ENCODE measurements around the gene ALDH3B2. TPM values are rescaled to one million over a fixed set of nuclear protein-coding genes. Genes with fewer than 3 reads are reported as not detected.

The ALDH3B2 gene
- total RNA-seq, 1 experiment from 2014 or later = 0.13 TPM

DNA sequence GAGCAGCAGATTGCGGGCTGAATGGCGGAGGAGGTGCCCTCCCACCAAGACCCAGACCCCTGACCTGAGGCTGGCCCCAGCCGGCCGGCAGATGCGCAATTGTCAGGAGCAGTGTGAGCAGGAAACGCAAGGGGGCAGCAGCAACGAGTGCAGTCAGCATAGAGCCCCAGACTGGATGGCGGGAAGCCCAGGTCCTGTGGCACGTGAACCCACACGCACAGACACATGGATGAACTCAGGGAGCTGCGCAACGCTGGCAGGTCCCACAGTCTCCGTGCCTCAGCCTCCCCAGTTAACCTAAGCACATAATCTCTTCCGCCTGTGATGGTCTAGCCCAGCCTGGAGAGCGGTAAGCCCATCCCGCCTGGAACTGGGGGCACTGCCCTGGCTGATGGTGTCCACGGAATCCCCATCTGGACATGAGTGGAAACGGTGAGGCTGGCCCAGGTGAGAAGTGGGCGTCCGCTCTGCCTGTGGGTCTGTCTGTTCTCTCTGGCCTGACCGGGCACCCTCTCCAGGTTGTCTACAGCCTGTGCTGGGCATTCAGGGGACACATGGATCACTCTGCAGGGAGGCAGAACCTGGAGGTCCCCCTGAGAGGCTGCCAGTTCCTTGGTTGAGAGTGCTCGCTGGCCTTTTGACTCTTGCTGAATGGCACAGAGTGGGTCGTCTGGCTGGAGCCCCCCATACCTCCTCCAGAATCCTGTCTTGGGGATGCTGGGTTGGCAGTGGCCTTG is 34.2 kb downstream of the ALDH3B2 start (continued):
- TF ChIP-seq HMGXB4 (CRISPR knock-in tag; IDR thresholded peaks at IDR 0.05) (no peak), RELA (CRISPR knock-in tag; IDR thresholded peaks at IDR 0.05; ENCODE audit: borderline replicate concordance) (peak; percentile 97), JUN (CRISPR knock-in tag; IDR thresholded peaks at IDR 0.05) (peak; percentile 97), ZNF232 (CRISPR knock-in tag; IDR thresholded peaks at IDR 0.05) (peak; percentile 96), ATF3 (CRISPR knock-in tag; conservative IDR thresholded peaks at IDR 0.05) (peak; percentile 92), ELF4 (CRISPR knock-in tag; IDR thresholded peaks at IDR 0.05; ENCODE audit: low read depth) (no peak), EMX1 (CRISPR knock-in tag; IDR thresholded peaks at IDR 0.05) (no peak), ATF1 (CRISPR knock-in tag; IDR thresholded peaks at IDR 0.05) (no peak), MLX (CRISPR knock-in tag; IDR thresholded peaks at IDR 0.05) (no peak), SP1 (CRISPR knock-in tag; conservative IDR thresholded peaks at IDR 0.05) (0 out of 2 replicates have a peak, but pooled peaks have one; percentile 51), ZNF263 (CRISPR knock-in tag; IDR thresholded peaks at IDR 0.05; ENCODE audit: low read depth) (no peak), FOXP1 (CRISPR knock-in tag; IDR thresholded peaks at IDR 0.05; ENCODE audit: borderline replicate concordance) (peak; percentile 99), NR1H2 (CRISPR knock-in tag; IDR thresholded peaks at IDR 0.05) (no peak), CREB1 (CRISPR knock-in tag; IDR thresholded peaks at IDR 0.05) (peak; percentile 88; the same call in 1 of the 2 replicates), ZNF671 (CRISPR knock-in tag; IDR thresholded peaks at IDR 0.05) (no peak), NFYB (CRISPR knock-in tag; conservative IDR thresholded peaks at IDR 0.05; ENCODE audit: low read depth) (peak; percentile 16; the same call in 1 of the 2 replicates), FOXK1 (CRISPR knock-in tag; IDR thresholded peaks at IDR 0.05) (peak; percentile 86), FOXJ3 (CRISPR knock-in tag; IDR thresholded peaks at IDR 0.05; ENCODE audit: borderline replicate concordance) (no peak), SOX15 (CRISPR knock-in tag; IDR thresholded peaks at IDR 0.05) (no peak), GRHL2 (CRISPR knock-in tag; IDR thresholded peaks at IDR 0.05; ENCODE audit: insufficient replicate concordance, severe bottlenecking) (no peak), NR2C2 (CRISPR knock-in tag; IDR thresholded peaks at IDR 0.05) (peak; percentile 73), ZNF138 (CRISPR knock-in tag; conservative IDR thresholded peaks at IDR 0.05) (no peak), GTF2I (CRISPR knock-in tag; conservative IDR thresholded peaks at IDR 0.05) (no peak), TEAD1 (CRISPR knock-in tag; IDR thresholded peaks at IDR 0.05) (peak; percentile 98), GABPB1 (CRISPR knock-in tag; IDR thresholded peaks at IDR 0.05) (no peak), SMAD3 (CRISPR knock-in tag; IDR thresholded peaks at IDR 0.05; ENCODE audit: borderline replicate concordance) (peak; percentile 99), HMGA2 (CRISPR knock-in tag; IDR thresholded peaks at IDR 0.05) (no peak), ZNF219 (CRISPR knock-in tag; IDR thresholded peaks at IDR 0.05; ENCODE audit: borderline replicate concordance) (peak; percentile 93), PREB (CRISPR knock-in tag; IDR thresholded peaks at IDR 0.05; ENCODE audit: borderline replicate concordance) (peak; percentile 84; the same call in 1 of the 2 replicates), RORB (CRISPR knock-in tag; IDR thresholded peaks at IDR 0.05) (no peak), ZNF317 (CRISPR knock-in tag; IDR thresholded peaks at IDR 0.05; ENCODE audit: borderline replicate concordance, low read depth) (0 out of 2 replicates have a peak, but pooled peaks have one; percentile 28)
- TF ChIP-seq, protein P1, sequence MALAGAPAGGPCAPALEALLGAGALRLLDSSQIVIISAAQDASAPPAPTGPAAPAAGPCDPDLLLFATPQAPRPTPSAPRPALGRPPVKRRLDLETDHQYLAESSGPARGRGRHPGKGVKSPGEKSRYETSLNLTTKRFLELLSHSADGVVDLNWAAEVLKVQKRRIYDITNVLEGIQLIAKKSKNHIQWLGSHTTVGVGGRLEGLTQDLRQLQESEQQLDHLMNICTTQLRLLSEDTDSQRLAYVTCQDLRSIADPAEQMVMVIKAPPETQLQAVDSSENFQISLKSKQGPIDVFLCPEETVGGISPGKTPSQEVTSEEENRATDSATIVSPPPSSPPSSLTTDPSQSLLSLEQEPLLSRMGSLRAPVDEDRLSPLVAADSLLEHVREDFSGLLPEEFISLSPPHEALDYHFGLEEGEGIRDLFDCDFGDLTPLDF (CRISPR knock-in tag; IDR thresholded peaks at IDR 0.05) = peak; percentile 97
- TF ChIP-seq, protein P2, sequence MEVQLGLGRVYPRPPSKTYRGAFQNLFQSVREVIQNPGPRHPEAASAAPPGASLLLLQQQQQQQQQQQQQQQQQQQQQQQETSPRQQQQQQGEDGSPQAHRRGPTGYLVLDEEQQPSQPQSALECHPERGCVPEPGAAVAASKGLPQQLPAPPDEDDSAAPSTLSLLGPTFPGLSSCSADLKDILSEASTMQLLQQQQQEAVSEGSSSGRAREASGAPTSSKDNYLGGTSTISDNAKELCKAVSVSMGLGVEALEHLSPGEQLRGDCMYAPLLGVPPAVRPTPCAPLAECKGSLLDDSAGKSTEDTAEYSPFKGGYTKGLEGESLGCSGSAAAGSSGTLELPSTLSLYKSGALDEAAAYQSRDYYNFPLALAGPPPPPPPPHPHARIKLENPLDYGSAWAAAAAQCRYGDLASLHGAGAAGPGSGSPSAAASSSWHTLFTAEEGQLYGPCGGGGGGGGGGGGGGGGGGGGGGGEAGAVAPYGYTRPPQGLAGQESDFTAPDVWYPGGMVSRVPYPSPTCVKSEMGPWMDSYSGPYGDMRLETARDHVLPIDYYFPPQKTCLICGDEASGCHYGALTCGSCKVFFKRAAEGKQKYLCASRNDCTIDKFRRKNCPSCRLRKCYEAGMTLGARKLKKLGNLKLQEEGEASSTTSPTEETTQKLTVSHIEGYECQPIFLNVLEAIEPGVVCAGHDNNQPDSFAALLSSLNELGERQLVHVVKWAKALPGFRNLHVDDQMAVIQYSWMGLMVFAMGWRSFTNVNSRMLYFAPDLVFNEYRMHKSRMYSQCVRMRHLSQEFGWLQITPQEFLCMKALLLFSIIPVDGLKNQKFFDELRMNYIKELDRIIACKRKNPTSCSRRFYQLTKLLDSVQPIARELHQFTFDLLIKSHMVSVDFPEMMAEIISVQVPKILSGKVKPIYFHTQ (CRISPR knock-in tag; IDR thresholded peaks at IDR 0.05) = no peak
